ENCODE results near the gene PLXDC1.
"Not testable (repeated sequence)": the region's sequence is repeated elsewhere in the genome, so short reads cannot be mapped to it uniquely, and the experiment has no call there.

PLXDC1 gene

GRCh38 chr17:39057701-39058206 is 93.7 kb downstream of the PLXDC1 start:
- Histone ChIP-seq H3K27me3 (ENCODE audit: insufficient read depth, low read length) (no peaks in the 10 kb centered on the region), H3K9me3 (ENCODE audit: insufficient read depth, low read depth, low read length) (no peaks in the 10 kb centered on the region), H3K9ac (ENCODE audit: low read depth, low read length) (peak overlapping the region; percentile 72), H3K4me1 (ENCODE audit: insufficient read depth, low read length) (no peaks in the 10 kb centered on the region), H3K4me3 (ENCODE audit: low read length) (peak overlapping the region; percentile 75), H3K27ac (ENCODE audit: low read depth, low read length) (no peak overlapping the region), H3K36me3 (ENCODE audit: insufficient read depth, low read length) (no peaks in the 10 kb centered on the region)
- WGBS, result 94% methylated on average over 11 of the region's 11 CpGs

GRCh38 chr17:39054111-39054645 is 97.3 kb downstream of the PLXDC1 start:
- Histone ChIP-seq H3K27ac (ENCODE audit: low read depth, low read length) (no peak overlapping the region), H3K36me3 (ENCODE audit: insufficient read depth, low read length) (no peaks in the 10 kb centered on the region), H3K27me3 (ENCODE audit: insufficient read depth, low read length) (no peaks in the 10 kb centered on the region), H3K4me1 (ENCODE audit: insufficient read depth, low read length) (no peaks in the 10 kb centered on the region), H3K4me3 (ENCODE audit: low read length) (no peak overlapping the region), H3K9ac (ENCODE audit: low read depth, low read length) (no peak overlapping the region), H3K9me3 (ENCODE audit: insufficient read depth, low read depth, low read length) (no peaks in the 10 kb centered on the region)
- 100% methylated on average over 1 of the region's 2 CpGs for WGBS

GRCh38 chr17:39052423-39052822 is 99.0 kb downstream of the PLXDC1 start:
- H3K27me3 ChIP-seq (ENCODE audit: insufficient read depth, low read length); H3K4me1 ChIP-seq (ENCODE audit: insufficient read depth, low read length); H3K4me3 ChIP-seq (ENCODE audit: low read length); H3K36me3 ChIP-seq (ENCODE audit: insufficient read depth, low read length); H3K27ac ChIP-seq (ENCODE audit: low read depth, low read length); H3K9ac ChIP-seq (ENCODE audit: low read depth, low read length): not testable (repeated sequence)
- WGBS, result 92% methylated on average over 1 of the region's 3 CpGs
- peaks cover 10% of the 10 kb centered on the region for H3K9me3 ChIP-seq (ENCODE audit: insufficient read depth, low read depth, low read length)

GRCh38 chr17:39051001-39051585 is 100.3 kb downstream of the PLXDC1 start:
- Histone ChIP-seq H3K27ac (ENCODE audit: low read depth, low read length) (no peak overlapping the region), H3K36me3 (ENCODE audit: insufficient read depth, low read length) (no peaks in the 10 kb centered on the region), H3K9ac (ENCODE audit: low read depth, low read length) (no peak overlapping the region), H3K4me3 (ENCODE audit: low read length) (no peak overlapping the region), H3K4me1 (ENCODE audit: insufficient read depth, low read length) (no peaks in the 10 kb centered on the region), H3K27me3 (ENCODE audit: insufficient read depth, low read length) (no peaks in the 10 kb centered on the region), H3K9me3 (ENCODE audit: insufficient read depth, low read depth, low read length) (peaks cover 23% of the 10 kb centered on the region)
- 89% methylated on average over 12 of the region's 12 CpGs for WGBS

GRCh38 chr17:39045948-39046679 is 105.3 kb downstream of the PLXDC1 start:
- H3K9ac ChIP-seq (ENCODE audit: low read depth, low read length), result no peak overlapping the region
- no peak overlapping the region for H3K27ac ChIP-seq (ENCODE audit: low read depth, low read length)
- no peak overlapping the region for H3K4me3 ChIP-seq (ENCODE audit: low read length)
- no peaks in the 10 kb centered on the region for H3K36me3 ChIP-seq (ENCODE audit: insufficient read depth, low read length)
- H3K9me3 ChIP-seq (ENCODE audit: insufficient read depth, low read depth, low read length), result peaks cover 27% of the 10 kb centered on the region
- WGBS, result 92% methylated on average over 16 of the region's 16 CpGs
- H3K27me3 ChIP-seq (ENCODE audit: insufficient read depth, low read length), result no peaks in the 10 kb centered on the region; the same call in 1 of the 2 replicates
- no peaks in the 10 kb centered on the region for H3K4me1 ChIP-seq (ENCODE audit: insufficient read depth, low read length)

GRCh38 chr17:39036009-39036408 is 115.4 kb downstream of the PLXDC1 start:
- H3K36me3 ChIP-seq (ENCODE audit: insufficient read depth, low read length), result no peaks in the 10 kb centered on the region
- 75% methylated on average over 2 of the region's 2 CpGs for WGBS
- no peaks in the 10 kb centered on the region for H3K9me3 ChIP-seq (ENCODE audit: insufficient read depth, low read depth, low read length)
- H3K27me3 ChIP-seq (ENCODE audit: insufficient read depth, low read length), result peaks cover 3% of the 10 kb centered on the region; the same call in 1 of the 2 replicates
- no peak overlapping the region for H3K4me3 ChIP-seq (ENCODE audit: low read length)
- no peak overlapping the region for H3K9ac ChIP-seq (ENCODE audit: low read depth, low read length)
- no peak overlapping the region for H3K27ac ChIP-seq (ENCODE audit: low read depth, low read length)
- no peaks in the 10 kb centered on the region for H3K4me1 ChIP-seq (ENCODE audit: insufficient read depth, low read length)

- H3K4me3 ChIP-seq (ENCODE audit: low read length); H3K27me3 ChIP-seq (ENCODE audit: insufficient read depth, low read length); H3K36me3 ChIP-seq (ENCODE audit: insufficient read depth, low read length); H3K4me1 ChIP-seq (ENCODE audit: insufficient read depth, low read length); H3K9me3 ChIP-seq (ENCODE audit: insufficient read depth, low read depth, low read length); H3K27ac ChIP-seq (ENCODE audit: low read depth, low read length); H3K9ac ChIP-seq (ENCODE audit: low read depth, low read length): not testable (repeated sequence)
- 86% methylated on average over 15 of the region's 16 CpGs for WGBS
Observed at GRCh38 chr17:39035578-39035977, 115.9 kb downstream of the PLXDC1 start.

DNA sequence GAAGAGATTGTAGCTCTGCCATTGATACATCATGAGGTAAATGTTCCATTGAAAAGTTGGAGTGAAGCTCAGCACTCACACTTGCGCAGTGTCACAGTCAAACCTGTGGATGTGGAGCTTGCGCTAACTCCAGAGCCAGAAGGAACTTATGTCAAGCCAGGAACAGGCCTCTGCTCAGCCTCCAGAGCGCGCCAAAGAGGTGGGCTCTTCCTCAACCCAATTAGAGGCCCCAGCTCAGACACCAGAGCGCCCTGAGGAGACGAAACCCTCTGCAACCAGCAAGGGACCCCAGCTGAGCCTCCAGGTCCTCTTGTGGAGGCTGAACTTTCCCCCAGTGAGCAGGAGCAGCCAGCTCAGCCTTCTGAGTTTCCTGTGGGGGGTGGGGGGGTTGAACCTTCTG is 122.7 kb downstream of the PLXDC1 start:
- no peak overlapping the region for H3K27ac ChIP-seq (ENCODE audit: low read depth, low read length)
- peaks cover 28% of the 10 kb centered on the region for H3K27me3 ChIP-seq (ENCODE audit: insufficient read depth, low read length)
- H3K4me3 ChIP-seq (ENCODE audit: low read length), result no peak overlapping the region
- no peak overlapping the region for H3K9ac ChIP-seq (ENCODE audit: low read depth, low read length)
- WGBS, result 92% methylated on average over 6 of the region's 6 CpGs
- H3K4me1 ChIP-seq (ENCODE audit: insufficient read depth, low read length), result no peaks in the 10 kb centered on the region
- H3K36me3 ChIP-seq (ENCODE audit: insufficient read depth, low read length), result no peaks in the 10 kb centered on the region
- H3K9me3 ChIP-seq (ENCODE audit: insufficient read depth, low read depth, low read length), result no peaks in the 10 kb centered on the region

GRCh38 chr17:39027455-39028035 is 123.9 kb downstream of the PLXDC1 start:
- no peak overlapping the region for H3K27ac ChIP-seq (ENCODE audit: low read depth, low read length)
- WGBS, result 47% methylated on average over 21 of the region's 21 CpGs
- no peaks in the 10 kb centered on the region for H3K9me3 ChIP-seq (ENCODE audit: insufficient read depth, low read depth, low read length)
- H3K9ac ChIP-seq (ENCODE audit: low read depth, low read length), result no peak overlapping the region
- H3K4me3 ChIP-seq (ENCODE audit: low read length), result peak overlapping the region; percentile 50
- peaks cover 25% of the 10 kb centered on the region for H3K27me3 ChIP-seq (ENCODE audit: insufficient read depth, low read length)
- no peaks in the 10 kb centered on the region for H3K36me3 ChIP-seq (ENCODE audit: insufficient read depth, low read length)
- no peaks in the 10 kb centered on the region for H3K4me1 ChIP-seq (ENCODE audit: insufficient read depth, low read length)

- Histone ChIP-seq H3K9ac (ENCODE audit: low read depth, low read length) (no peak overlapping the region), H3K4me3 (ENCODE audit: low read length) (peak overlapping the region; percentile 50), H3K9me3 (ENCODE audit: insufficient read depth, low read depth, low read length) (no peaks in the 10 kb centered on the region), H3K27me3 (ENCODE audit: insufficient read depth, low read length) (peaks cover 25% of the 10 kb centered on the region), H3K4me1 (ENCODE audit: insufficient read depth, low read length) (no peaks in the 10 kb centered on the region), H3K27ac (ENCODE audit: low read depth, low read length) (no peak overlapping the region), H3K36me3 (ENCODE audit: insufficient read depth, low read length) (no peaks in the 10 kb centered on the region)
- WGBS, result 5% methylated on average over 25 of the region's 26 CpGs
Observed at GRCh38 chr17:39026980-39027451, 124.4 kb downstream of the PLXDC1 start.

DNA sequence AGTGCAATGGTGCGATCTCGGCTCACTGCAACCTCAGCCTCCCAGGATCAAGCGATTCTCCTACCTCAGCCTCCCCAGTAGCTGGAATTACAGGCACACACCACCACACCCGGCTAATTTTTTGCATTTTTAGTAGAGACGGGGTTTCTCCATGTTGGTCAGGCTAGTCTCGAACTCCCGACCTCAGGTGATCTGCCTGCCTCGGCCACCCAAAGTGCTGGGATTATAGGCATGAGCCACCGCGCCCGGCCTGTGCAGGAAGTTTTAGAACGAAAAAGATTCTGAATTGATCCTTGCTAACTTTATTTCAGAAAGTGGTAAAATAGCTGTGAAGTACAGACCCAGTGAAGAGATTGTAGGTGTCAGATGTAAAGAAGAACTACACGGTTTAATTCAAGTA is 125.1 kb downstream of the PLXDC1 start:
- whole genome bisulfite sequencing, result 88% methylated on average over 13 of the region's 13 CpGs
- H3K9me3 ChIP-seq (ENCODE audit: insufficient read depth, low read depth, low read length); H3K27ac ChIP-seq (ENCODE audit: low read depth, low read length); H3K9ac ChIP-seq (ENCODE audit: low read depth, low read length); H3K4me1 ChIP-seq (ENCODE audit: insufficient read depth, low read length); H3K4me3 ChIP-seq (ENCODE audit: low read length); H3K36me3 ChIP-seq (ENCODE audit: insufficient read depth, low read length): not testable (repeated sequence)
- H3K27me3 ChIP-seq (ENCODE audit: insufficient read depth, low read length), result peaks cover 25% of the 10 kb centered on the region

Measured in HUES64 (cell line).